HG02759 (cell line): ENCODE measurements around the gene ELMO3.
A peak's percentile ranks its signal among the peaks of the same experiment; 100 is the strongest.

Source experiments
- ATAC-seq: cut with Tn5 transposase; IDR thresholded peaks from one replicate; pipeline ENCODE4 v1.9.1; 2021; ENCODE audit warnings: mild to moderate bottlenecking, moderate library complexity; ENCODE audit not compliant: unreplicated experiment

The ELMO3 gene

GRCh38 chr16:67215706-67216105, 16.8 kb downstream of the ELMO3 start:
- no peak for ATAC-seq

DNA sequence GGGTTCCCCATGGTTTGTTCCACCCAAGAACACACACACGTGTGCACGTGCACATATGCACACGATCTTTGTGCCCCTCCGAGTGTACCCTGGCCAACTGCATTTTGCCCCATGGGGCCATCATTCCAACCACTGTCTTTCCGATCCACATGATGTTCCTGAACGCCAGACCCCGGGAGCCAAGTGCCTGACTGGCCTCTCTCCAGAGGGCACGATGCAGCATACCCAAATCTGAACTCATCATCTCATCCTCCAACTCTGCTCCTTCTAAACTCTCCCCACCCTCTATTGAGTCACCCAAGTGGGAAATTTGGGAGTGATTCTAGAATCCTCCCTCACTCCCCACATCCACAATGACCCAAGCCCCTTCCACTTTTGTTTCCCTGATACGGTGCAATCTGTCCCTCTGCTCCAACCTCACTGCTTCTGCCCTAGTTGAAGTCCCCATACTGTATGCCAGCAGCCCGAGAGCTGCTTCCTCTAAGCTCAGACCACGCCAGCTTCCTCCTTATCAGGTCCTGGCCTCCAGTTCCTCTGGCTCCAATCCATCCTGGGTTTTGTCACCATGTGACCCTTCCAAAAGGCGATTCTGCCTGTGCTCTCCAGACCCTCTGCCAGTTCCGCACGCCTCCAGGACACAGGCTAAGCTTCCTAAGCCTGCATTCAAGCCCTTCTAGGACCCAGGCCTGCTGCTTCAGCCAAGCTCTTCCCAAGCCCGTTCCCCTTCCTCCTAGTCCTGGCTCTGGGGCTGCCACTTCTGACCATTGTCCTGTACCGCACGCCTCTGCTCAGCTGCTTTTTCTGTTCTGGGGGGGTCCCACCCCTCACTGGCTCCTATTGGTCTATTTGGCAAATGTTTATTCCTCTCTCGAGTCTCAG, 17.9 kb downstream of the ELMO3 start:
- ATAC-seq = no peak

DNA sequence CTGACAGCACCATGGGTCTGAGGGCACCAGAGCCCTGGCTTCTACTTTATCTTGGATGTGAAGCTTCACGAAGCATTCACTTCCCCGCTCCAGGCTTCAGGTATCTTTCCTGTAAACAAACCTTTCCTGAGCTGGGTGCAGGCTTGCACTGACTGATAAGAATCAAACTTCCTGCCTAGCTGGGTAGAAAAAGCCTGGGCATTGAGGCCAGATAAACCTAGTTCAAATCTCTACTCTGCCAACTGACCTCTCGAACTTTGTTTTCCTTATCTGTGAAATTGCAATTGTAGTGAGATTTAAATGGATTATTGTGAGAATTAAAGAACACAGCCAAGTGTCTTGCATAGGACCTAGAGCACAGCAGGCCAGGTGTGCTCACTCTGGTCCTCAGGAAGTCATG, 25.1 kb downstream of the ELMO3 start:
- ATAC-seq = no peak

GRCh38 chr16:67226295-67226803, 27.4 kb downstream of the ELMO3 start:
- no peak for ATAC-seq

DNA sequence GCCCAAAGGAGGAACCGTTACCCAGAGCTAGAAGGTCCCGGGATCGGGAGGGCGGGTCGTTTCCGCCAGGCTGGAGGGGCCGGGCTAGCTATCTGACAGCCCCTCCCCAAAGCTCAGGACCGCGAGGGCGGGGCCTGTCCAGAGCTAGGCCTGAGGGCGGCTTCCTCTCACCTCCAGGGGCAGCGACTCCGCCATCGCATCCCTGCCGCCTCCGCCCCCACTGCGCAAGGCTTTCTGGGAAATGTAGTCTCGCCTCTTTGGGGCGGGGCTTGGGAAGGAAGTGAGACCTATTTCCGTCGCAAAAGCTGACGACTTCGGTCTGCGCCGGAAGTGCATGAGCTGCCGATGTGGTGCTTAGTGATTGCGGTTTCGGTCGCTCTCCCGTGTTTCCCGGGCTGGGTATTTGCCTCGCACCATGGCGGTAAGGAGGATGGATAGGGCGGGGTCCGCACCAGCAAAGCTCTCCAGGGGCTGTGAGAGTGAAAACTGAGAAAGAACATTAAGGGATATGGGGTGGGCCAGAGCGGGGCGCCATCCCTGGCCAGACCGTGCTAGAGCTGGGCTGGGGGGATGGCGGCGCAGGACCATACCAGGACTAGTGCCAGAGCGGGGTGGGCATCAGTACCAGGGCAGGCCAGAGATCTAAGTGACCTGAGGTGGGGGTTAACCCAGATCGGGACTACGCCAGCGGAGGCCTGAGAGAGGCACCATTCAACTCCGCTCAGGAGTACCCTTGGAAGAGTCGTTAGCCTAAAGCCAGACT, 28.1 kb downstream of the ELMO3 start, which contains the start of gene TMEM208:
TSS of gene TMEM208 (plus strand) at position 327 of the 763 bp plus-strand sequence. CDS start at position 416, 89 bp downstream.
- peak; percentile 97 for ATAC-seq

GRCh38 chr16:67227567-67227921, 28.6 kb downstream of the ELMO3 start:
- no peak for ATAC-seq

- ATAC-seq = no peak
Observed at GRCh38 chr16:67228034-67228785, 29.3 kb downstream of the ELMO3 start.

DNA sequence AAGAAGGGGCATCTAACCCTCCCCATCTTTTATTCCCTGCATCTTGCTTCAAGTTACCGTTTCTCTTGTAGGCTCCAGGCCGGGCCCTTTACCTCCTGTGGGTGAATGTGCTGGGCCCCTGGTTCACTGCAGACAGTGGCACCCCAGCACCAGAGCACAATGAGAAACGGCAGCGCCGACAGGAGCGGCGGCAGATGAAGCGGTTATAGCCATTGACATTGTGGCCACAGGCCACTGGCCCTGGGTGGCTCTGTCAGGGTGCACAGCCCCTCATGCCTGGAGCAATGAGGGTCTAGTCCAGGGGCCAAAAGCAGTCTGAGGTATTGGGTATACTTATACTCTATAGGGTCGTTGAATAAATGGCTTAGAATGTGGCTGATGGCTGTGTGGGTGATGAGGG, 30.0 kb downstream of the ELMO3 start:
- no peak for ATAC-seq

DNA sequence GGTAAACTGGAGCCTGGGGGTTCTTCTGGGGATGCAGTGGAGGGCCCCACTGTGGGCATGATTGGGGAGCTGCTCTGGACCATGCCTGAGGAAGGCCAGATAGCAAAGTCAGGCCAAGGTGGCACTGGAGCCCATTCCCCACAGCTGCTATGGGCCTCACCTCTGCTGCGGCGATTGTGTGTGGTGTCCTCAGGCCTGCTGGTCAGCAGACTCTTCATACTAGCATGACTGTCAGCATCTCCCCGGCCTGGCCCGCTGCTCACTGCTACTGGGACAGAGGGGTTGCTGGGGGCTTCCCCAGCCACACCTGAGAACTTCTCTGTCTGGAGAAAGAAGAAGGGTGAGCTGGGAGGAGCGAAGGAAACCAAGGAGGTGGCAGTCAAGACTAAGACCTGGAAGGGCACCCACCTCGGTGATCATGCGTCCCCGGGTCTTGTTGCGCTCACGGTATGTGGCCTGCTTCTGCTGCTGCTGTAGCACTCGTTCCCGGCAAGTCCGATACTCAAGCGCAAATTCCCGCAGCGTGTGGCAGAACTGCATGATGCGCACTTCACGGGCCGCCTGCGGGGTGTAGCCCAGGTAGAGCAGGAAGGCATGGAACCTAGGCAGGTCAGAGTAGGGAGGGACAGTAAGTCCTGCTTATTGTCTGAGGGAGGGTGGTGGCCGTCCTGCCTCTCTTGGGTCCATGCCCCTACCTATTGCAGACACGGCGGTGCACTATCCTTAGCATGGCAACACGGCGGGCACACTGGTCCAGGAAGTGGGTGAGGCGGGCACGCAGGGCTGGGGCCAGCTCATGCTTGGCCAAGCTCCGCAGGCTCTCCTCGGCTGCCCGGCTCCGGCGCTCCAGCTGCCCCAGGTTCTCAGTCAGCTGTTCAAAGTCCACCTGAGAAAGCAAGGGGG, 31.2 kb downstream of the ELMO3 start:
- ATAC-seq = no peak

DNA sequence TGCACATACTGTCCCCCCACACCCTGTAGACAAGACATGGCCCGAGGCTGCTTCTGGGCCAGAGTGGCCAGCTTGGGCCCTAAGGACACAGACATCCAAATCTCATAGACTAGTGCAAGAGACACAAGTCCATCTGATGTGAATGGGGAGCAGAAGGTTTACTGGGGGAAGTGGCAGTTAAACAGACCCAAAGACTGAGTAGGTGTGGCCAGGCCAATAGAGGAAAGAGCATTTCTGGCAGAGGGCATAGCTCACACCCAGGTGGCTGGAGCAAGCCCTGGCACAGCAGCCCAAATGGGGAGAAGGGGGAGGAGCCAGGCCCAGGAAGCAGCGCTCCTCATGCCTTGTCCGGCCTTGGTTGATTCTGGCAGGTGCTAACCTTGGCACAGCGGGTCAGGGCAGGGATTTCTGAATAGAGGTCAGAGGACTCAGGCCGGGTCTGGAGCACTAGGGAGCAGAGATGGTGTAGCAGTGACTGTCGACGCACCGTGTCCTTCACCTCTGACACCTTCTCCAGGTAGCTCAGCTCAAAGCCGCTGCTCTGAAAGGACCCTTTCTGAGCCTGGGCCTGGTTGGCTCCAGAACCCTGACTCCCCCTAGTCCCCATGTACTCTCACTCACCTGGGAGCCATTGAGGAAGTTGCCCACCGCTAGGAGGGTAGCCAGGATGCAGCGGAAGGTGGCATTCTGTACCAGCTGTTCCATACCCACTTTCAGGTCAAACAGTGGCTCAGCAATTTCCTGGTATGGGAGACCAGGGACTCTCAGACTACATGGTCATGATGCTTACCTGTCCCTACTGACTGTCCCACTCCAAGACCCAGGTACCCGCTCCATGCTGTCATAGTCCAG, 32.1 kb downstream of the ELMO3 start:
- no peak for ATAC-seq

GRCh38 chr16:67233596-67233995, 34.7 kb downstream of the ELMO3 start:
- ATAC-seq = no peak

- no peak for ATAC-seq
Observed at GRCh38 chr16:67234180-67234597, 35.3 kb downstream of the ELMO3 start.

DNA sequence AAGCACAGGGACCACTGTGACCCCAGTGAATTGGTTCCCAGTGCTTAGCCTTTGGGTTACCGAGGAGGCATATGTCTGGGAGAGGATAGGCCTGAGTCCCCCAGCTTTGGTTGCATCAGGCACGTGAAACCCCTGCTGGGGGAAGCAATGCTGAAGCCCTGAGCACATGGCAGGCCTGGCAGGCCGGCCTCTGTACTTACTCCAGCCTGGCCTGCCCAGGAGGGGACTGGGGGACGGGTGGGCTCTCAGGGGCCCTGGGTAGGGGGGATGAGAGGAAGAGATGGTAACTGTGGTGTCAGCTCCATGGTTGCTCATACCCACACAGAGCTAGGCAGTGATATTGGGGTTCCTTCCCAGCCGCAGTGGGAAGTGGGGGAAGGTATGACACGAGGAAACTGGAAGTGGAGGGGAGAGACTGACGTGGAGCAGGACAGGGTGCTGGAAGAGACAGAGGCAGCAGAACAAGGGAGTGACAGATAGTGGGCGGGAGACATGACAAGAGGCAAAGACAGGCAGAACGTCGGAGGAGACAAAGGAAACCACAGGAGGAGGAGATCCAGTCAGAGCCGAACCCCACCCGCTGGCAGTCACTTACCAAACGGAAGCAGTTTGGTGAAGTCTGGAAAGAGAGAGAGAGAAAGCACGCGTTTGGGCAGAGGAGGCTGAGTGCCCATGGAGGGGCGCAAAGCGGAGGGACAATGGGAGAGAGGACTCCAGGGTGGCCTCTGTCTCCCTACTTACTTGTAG, 37.1 kb downstream of the ELMO3 start:
- no peak for ATAC-seq

DNA sequence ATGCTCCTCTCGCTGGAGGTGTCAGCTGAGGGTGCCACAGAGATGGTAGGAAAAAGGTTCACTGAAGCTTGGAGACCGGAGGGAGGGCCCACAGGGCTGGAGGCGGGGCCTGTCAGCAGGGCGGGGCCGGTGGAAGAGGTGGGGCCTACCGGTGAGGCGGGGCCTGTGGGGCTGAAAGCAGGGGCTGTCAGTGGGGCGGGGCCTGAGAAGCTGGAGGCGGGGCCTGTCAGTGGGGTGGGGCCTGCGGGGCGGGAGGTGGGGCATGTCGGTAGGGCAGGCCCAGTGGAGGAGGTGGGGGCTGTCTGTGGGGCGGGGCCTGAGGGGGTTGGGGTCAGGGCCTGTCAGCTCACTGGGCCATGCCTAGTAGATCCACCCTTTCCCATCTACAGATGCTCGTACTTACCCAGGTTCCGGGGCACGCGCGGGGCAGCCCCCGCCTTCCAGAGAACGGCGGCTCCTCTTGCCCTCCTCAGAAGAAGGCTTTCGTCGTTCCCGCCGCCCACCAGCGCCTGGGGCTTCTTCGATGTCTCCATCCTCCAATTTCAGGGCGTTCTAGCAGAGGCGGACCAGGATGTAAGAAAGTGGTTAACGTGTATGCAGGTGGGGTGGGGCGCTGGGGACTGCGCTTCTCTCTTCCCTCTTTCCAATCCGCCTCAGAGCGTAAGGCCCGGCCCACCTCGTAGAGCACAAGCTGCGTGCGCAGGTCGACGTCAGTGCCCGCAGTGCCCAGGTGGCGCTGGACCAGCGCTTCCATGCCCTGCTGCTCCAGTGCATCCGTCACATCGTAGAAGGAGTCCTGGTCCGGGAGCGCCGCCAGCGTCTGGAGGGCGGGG, 37.8 kb downstream of the ELMO3 start:
- no peak for ATAC-seq

- ATAC-seq = no peak
Observed at GRCh38 chr16:67237396-67238277, 38.7 kb downstream of the ELMO3 start.

DNA sequence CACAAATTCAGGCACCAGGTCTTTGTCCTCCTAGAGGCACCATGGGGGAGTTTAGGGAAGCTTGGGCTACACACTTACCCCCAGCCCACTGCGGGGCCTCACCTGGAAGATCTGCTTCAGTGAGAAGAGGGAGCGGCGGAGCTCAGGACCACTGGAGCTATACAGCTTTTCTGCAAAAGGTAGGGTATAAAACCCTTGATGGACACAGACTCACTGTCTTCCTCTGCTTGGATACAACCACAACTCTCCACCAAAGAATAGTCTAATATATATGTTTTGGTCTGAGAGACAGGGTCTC, 39.3 kb downstream of the ELMO3 start:
- no peak for ATAC-seq
